A549 (cell line): ENCODE results near the gene MGRN1.

ENCODE experiments used
- CEBPB ChIP-seq, 2 experiments: fragments of >200 bp in 1 of 2; sonication (Bioruptor Twin) in 1 of 2; formaldehyde crosslinking in 1 of 2; IDR thresholded peaks; 2 replicates each; pipeline ENCODE4 v1.6.1; 2012 to 2016
- CHD4 ChIP-seq: fragments of 200-600 bp; sonication (generic); IDR thresholded peaks from 2 replicates; pipeline ENCODE4 v1.6.1; 2016; ENCODE audit warnings: antibody characterized with exemption, mild to moderate bottlenecking, borderline replicate concordance
- EP300 ChIP-seq, 2 experiments: fragments of >200 bp; sonication (Bioruptor Twin); formaldehyde crosslinking; IDR thresholded peaks; 2 replicates in 1 of 2; 3 replicates in 1 of 2; pipeline ENCODE4 v1.6.1; 2016 to 2017
- FOSL2 ChIP-seq, 2 experiments: fragments of 450-650 bp in 1 of 2; fragments of >200 bp in 1 of 2; sonication (Bioruptor Twin) in 1 of 2; formaldehyde crosslinking; IDR thresholded peaks; 2 replicates each; pipeline versions ENCODE4 v1.5.0 to v1.6.1; 2016 to 2020; ENCODE audit warnings: mild to moderate bottlenecking in 1 of 2, moderate library complexity in 1 of 2
- GATA3 ChIP-seq: IDR thresholded peaks from 2 replicates; pipeline ENCODE4 v1.6.1; 2012; ENCODE audit warnings: borderline replicate concordance
- JUN ChIP-seq, 2 experiments: fragments of >200 bp; sonication (Bioruptor Twin); formaldehyde crosslinking; IDR thresholded peaks; 2 replicates in 1 of 2; 3 replicates in 1 of 2; pipeline ENCODE4 v1.6.1; 2016 to 2017
- MYC ChIP-seq: IDR thresholded peaks from 2 replicates; pipeline ENCODE4 v1.6.1; 2012; ENCODE audit warnings: mild to moderate bottlenecking, inconsistent platforms, low read length, improper control_type of control experiment, borderline replicate concordance
- NFE2L2 ChIP-seq: fragments of 150-350 bp; conservative IDR thresholded peaks from 2 replicates; pipeline ENCODE4 v1.6.1; 2014; ENCODE audit warnings: low read length
- PHF8 ChIP-seq: fragments of 200-600 bp; sonication (generic); IDR thresholded peaks from 2 replicates; pipeline ENCODE4 v1.6.1; 2016; ENCODE audit warnings: low read depth, mild to moderate bottlenecking, antibody characterized with exemption, moderate library complexity, borderline replicate concordance
- POLR2A ChIP-seq: IDR thresholded peaks from 2 replicates; pipeline ENCODE4 v1.6.1; 2012; ENCODE audit warnings: mild to moderate bottlenecking, low read length
- RFX5 ChIP-seq: fragments of 450-650 bp; IDR thresholded peaks from 2 replicates; pipeline ENCODE4 v1.7.1; 2014; ENCODE audit warnings: antibody characterized with exemption, mild to moderate bottlenecking, moderate library complexity
- ZSCAN20 ChIP-seq: fragments of 250-450 bp; sonication (Bioruptor Pico); IDR thresholded peaks from 2 replicates; pipeline ENCODE4 v1.8.0; 2022; ENCODE audit warnings: mild to moderate bottlenecking, moderate library complexity
- TF ChIP-seq, protein P1 (sequence below): fragments of >200 bp; sonication (Bioruptor Twin); formaldehyde crosslinking; IDR thresholded peaks from 3 replicates; pipeline ENCODE4 v1.5.1; 2016
- TF ChIP-seq, protein P2 (sequence below): IDR thresholded peaks from 2 replicates; pipeline ENCODE4 v1.6.1; 2012

DNA sequence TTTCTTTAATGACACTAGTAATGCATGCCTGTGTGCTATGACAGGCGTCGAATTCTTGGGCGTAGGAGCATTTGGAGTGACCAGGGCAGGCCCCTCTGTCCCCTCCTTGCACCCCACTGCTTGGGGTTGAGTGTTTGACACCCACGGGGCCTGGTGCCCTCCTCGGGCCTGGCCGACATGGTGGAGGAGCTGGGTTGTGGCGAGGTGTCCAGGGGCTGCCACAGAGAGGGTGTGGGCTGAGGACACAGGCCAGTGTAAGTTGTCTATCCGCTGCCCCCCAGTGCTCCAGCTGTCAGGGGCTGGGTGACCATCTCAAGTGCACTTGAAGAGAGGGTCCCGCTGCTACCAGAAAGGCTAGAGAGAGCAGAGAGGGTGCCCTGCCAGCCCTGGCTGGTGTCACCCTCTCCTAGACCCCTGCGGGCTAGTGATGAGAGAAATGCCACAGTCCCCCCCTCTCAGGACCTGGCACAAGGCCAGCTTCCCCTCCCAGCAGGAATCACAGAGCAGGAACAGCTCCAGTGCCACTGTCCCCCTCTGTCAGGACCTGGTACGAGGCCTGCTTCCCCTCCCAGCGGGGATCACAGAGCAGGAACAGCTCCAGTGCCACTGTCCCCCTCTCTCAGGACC, 30.5 kb downstream of the MGRN1 start:
- TF ChIP-seq, protein P1, sequence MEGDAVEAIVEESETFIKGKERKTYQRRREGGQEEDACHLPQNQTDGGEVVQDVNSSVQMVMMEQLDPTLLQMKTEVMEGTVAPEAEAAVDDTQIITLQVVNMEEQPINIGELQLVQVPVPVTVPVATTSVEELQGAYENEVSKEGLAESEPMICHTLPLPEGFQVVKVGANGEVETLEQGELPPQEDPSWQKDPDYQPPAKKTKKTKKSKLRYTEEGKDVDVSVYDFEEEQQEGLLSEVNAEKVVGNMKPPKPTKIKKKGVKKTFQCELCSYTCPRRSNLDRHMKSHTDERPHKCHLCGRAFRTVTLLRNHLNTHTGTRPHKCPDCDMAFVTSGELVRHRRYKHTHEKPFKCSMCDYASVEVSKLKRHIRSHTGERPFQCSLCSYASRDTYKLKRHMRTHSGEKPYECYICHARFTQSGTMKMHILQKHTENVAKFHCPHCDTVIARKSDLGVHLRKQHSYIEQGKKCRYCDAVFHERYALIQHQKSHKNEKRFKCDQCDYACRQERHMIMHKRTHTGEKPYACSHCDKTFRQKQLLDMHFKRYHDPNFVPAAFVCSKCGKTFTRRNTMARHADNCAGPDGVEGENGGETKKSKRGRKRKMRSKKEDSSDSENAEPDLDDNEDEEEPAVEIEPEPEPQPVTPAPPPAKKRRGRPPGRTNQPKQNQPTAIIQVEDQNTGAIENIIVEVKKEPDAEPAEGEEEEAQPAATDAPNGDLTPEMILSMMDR = no peak
- TF ChIP-seq POLR2A = no peak
- no peak for TF ChIP-seq RFX5
- no peak for TF ChIP-seq ZSCAN20 (CRISPR knock-in tag)
- no peak for TF ChIP-seq EP300 (IDR thresholded peaks at IDR 0.05)
- no peak for TF ChIP-seq GATA3
- no peak for TF ChIP-seq MYC
- no peak for TF ChIP-seq CHD4
- no peak for TF ChIP-seq CEBPB (IDR thresholded peaks at IDR 0.05)
- TF ChIP-seq, protein P2, sequence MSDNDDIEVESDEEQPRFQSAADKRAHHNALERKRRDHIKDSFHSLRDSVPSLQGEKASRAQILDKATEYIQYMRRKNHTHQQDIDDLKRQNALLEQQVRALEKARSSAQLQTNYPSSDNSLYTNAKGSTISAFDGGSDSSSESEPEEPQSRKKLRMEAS = no peak
- TF ChIP-seq JUN (IDR thresholded peaks at IDR 0.05) = no peak
- no peak for TF ChIP-seq PHF8
- TF ChIP-seq FOSL2 (IDR thresholded peaks at IDR 0.05) = no peak
- no peak for TF ChIP-seq FOSL2 (CRISPR knock-in tag; IDR thresholded peaks at IDR 0.05)
- no peak for TF ChIP-seq NFE2L2
